HepG2 (cell line): ENCODE measurements around the gene ZFP69. TPM values are rescaled to one million over a fixed set of nuclear protein-coding genes. Genes with fewer than 3 reads are reported as not detected.
A peak's percentile ranks its signal among the peaks of the same experiment; 100 is the strongest.

Source experiments
- BRCA1 ChIP-seq: sonication (generic); formaldehyde crosslinking; IDR thresholded peaks from 2 replicates; pipeline ENCODE4 v1.4.0; 2020; ENCODE audit warnings: missing genetic modification reagents
- CEBPB ChIP-seq: IDR thresholded peaks from 2 replicates; pipeline ENCODE4 v1.6.1; 2011; ENCODE audit warnings: low read depth, low read length, improper control_type of control experiment, borderline replicate concordance
- CEBPG ChIP-seq: IDR thresholded peaks from 2 replicates; pipeline ENCODE4 v1.6.1; 2016
- DMAP1 ChIP-seq: IDR thresholded peaks from 2 replicates; pipeline ENCODE4 v1.6.1; 2016
- EP300 ChIP-seq, 3 experiments: sonication (generic) in 1 of 3; formaldehyde crosslinking in 1 of 3; IDR thresholded peaks; 2 replicates each; pipeline versions ENCODE4 v1.5.1 to v1.6.1; 2011 to 2020; ENCODE audit warnings: low read depth in 2 of 3, low read length in 2 of 3, borderline replicate concordance in 1 of 3, improper control_type of control experiment in 1 of 3, mild to moderate bottlenecking in 1 of 3, missing genetic modification reagents in 1 of 3, moderate library complexity in 1 of 3
- KLF16 ChIP-seq, 2 experiments: sonication (generic) in 1 of 2; formaldehyde crosslinking in 1 of 2; IDR thresholded peaks; 2 replicates each; pipeline versions ENCODE4 v1.6.1 to v1.8.0; 2016 to 2023; ENCODE audit warnings: missing genetic modification reagents in 2 of 2, missing compliant biosample characterization in 1 of 2
- LCORL ChIP-seq, 2 experiments: fragments of 450-650 bp in 1 of 2; sonication (generic) in 1 of 2; formaldehyde crosslinking in 1 of 2; IDR thresholded peaks; 2 replicates each; pipeline versions ENCODE4 v1.5.0 to v1.6.1; 2017 to 2020; ENCODE audit warnings: antibody characterized with exemption in 1 of 2, missing genetic modification reagents in 1 of 2
- NAIF1 ChIP-seq: sonication (generic); formaldehyde crosslinking; IDR thresholded peaks from 2 replicates; pipeline ENCODE4 v1.5.0; 2020; ENCODE audit warnings: mild to moderate bottlenecking, missing genetic modification reagents, borderline replicate concordance
- NKX3-1 ChIP-seq: sonication (generic); formaldehyde crosslinking; IDR thresholded peaks from 2 replicates; pipeline ENCODE4 v1.5.0; 2020; ENCODE audit warnings: missing genetic modification reagents
- RORA ChIP-seq: sonication (generic); formaldehyde crosslinking; IDR thresholded peaks from 2 replicates; pipeline ENCODE4 v1.5.0; 2020; ENCODE audit warnings: mild to moderate bottlenecking, missing genetic modification reagents, moderate library complexity
- SATB2 ChIP-seq: sonication (generic); formaldehyde crosslinking; IDR thresholded peaks from 2 replicates; pipeline ENCODE4 v1.5.0; 2020; ENCODE audit warnings: missing genetic modification reagents
- YY1 ChIP-seq: IDR thresholded peaks from 2 replicates; pipeline ENCODE4 v1.6.1; 2011; ENCODE audit warnings: low read length, low read depth, moderate library complexity, mild to moderate bottlenecking; ENCODE audit not compliant: insufficient read depth, insufficient replicate concordance
- ZNF644 ChIP-seq: IDR thresholded peaks from 2 replicates; pipeline ENCODE4 v1.6.1; 2016; ENCODE audit warnings: low read depth
- polyA plus RNA-seq, 8 experiments: library from polyadenylated mRNA; depleted of rRNA in 3 of 8; stranded (reverse) in 7 of 8; unstranded in 1 of 8; fragments of >200 nt; fragmentation: Illumina TruSeq in 4 of 8; extraction: Trizol in 4 of 8; gene quantifications; 2 replicates each; pipeline versions ENCODE4 v1.2.1 to v1.2.3, GENCODE V29; 2011 to 2016; ENCODE audit warnings: low read depth in 4 of 8, missing spikeins in 1 of 8, mixed read lengths in 1 of 8; ENCODE audit not compliant: insufficient read depth in 1 of 8
- total RNA-seq, 5 experiments: library from RNA; depleted of rRNA; stranded (reverse); fragments of >200 nt; fragmentation: Illumina TruSeq; extraction: Trizol; gene quantifications; 2 replicates each; pipeline ENCODE4 v1.2.3, GENCODE V29; 2016; ENCODE audit warnings: low read depth in 1 of 5
- TF ChIP-seq, protein P1 (sequence below): sonication (generic); formaldehyde crosslinking; IDR thresholded peaks from 2 replicates; pipeline ENCODE4 v1.8.1; 2023; ENCODE audit warnings: missing genetic modification reagents, inconsistent platforms, borderline replicate concordance

The ZFP69 gene
- total and polyA plus RNA-seq, 2 of the 13 experiments (the other 11 are each of a cell fraction or from before 2014, with no cell fraction given) = 2.6 to 5.6 TPM

DNA sequence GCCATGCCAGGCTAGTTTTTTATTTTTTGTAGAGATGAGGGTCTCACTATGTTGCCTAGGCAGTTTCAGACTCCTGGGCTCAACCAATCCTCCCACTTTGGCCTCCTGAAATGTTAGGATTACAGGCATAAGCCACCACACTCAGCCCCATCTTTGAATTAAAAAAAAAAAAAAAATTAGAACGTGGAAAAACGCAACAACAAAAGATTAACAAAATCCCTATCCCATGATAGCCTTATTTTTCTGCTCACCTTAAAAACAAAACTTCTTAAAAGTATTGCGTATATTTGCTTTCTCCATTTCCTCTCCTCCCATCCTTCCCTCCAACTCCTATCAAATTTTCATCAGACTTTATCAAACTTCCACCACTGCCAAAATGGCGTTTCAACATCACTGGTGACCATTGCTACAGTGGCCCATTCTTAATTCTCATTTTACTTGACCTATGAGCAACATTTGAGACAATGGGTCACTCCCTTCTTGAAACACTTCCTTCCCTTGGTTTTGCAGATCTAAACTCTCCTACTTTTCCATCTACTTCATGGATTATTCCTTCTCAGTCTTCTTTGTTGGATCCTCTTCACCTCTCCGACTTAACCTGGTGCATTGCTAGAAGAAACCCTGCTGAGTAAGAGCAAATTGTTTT, 53.8 kb downstream of the ZFP69 start (continued):
- peak; percentile 23 for TF ChIP-seq YY1
- 0 out of 2 replicates have a peak, but pooled peaks have one; percentile 25 for TF ChIP-seq CEBPG (CRISPR knock-in tag)
- TF ChIP-seq EP300 (IDR thresholded peaks at IDR 0.05; ENCODE audit: low read depth in 2 of 2, low read length in 2 of 2) = no peak
- TF ChIP-seq EP300 (CRISPR knock-in tag; IDR thresholded peaks at IDR 0.05; ENCODE audit: borderline replicate concordance) = 0 out of 2 replicates have a peak, but pooled peaks have one; percentile 12
- 0 out of 2 replicates have a peak, but pooled peaks have one; percentile 5 for TF ChIP-seq CEBPB
- peak; percentile 62; the same call in 1 of the 2 replicates for TF ChIP-seq ZNF644 (CRISPR knock-in tag)
- no peak for TF ChIP-seq LCORL (IDR thresholded peaks at IDR 0.05)
- no peak for TF ChIP-seq LCORL (CRISPR knock-in tag; IDR thresholded peaks at IDR 0.05)
- 0 out of 4 replicates have a peak, but pooled peaks of 1 of the 2 experiments have one; percentile 12 for TF ChIP-seq KLF16 (CRISPR knock-in tag; IDR thresholded peaks at IDR 0.05)
- TF ChIP-seq NKX3-1 (CRISPR knock-in tag) = 0 out of 2 replicates have a peak, but pooled peaks have one; percentile 32
- TF ChIP-seq SATB2 (CRISPR knock-in tag) = 0 out of 2 replicates have a peak, but pooled peaks have one; percentile 33
- peak; percentile 68; the same call in 1 of the 2 replicates for TF ChIP-seq DMAP1 (CRISPR knock-in tag)
- TF ChIP-seq RORA (CRISPR knock-in tag) = 0 out of 2 replicates have a peak, but pooled peaks have one; percentile 40
- 0 out of 2 replicates have a peak, but pooled peaks have one; percentile 14 for TF ChIP-seq NAIF1 (CRISPR knock-in tag)
- TF ChIP-seq BRCA1 (CRISPR knock-in tag) = 0 out of 2 replicates have a peak, but pooled peaks have one; percentile 17
- TF ChIP-seq, protein P1, sequence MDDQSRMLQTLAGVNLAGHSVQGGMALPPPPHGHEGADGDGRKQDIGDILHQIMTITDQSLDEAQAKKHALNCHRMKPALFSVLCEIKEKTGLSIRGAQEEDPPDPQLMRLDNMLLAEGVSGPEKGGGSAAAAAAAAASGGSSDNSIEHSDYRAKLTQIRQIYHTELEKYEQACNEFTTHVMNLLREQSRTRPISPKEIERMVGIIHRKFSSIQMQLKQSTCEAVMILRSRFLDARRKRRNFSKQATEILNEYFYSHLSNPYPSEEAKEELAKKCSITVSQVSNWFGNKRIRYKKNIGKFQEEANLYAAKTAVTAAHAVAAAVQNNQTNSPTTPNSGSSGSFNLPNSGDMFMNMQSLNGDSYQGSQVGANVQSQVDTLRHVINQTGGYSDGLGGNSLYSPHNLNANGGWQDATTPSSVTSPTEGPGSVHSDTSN (CRISPR knock-in tag) = peak; percentile 68; the same call in 1 of the 2 replicates
- TF ChIP-seq, all 625 proteins: peak for 18
